Neural cell (in vitro differentiated cells): ENCODE results near the gene MDM1. TPM values are rescaled to one million over a fixed set of nuclear protein-coding genes. Genes with fewer than 3 reads are reported as not detected.

Source experiments
- H2AFZ ChIP-seq: fragments of 200-600, 300-800 bp; sonication (generic), shearing (Covaris generic); 2 replicates; pipeline ENCODE4 v1.6.0; 2014; ENCODE audit warnings: low read depth, mild to moderate bottlenecking, antibody characterized with exemption, low read length, moderate library complexity
- H3F3A ChIP-seq: fragments of 200-600 bp; shearing (Covaris generic); 2 replicates; pipeline ENCODE4 v1.6.1; 2016; ENCODE audit warnings: mild to moderate bottlenecking, moderate library complexity, mixed read lengths, antibody characterized with exemption, low read length; ENCODE audit not compliant: insufficient read depth, poor library complexity, severe bottlenecking
- H3K27ac ChIP-seq: fragments of 200-600, 300-800 bp; sonication (generic), shearing (Covaris generic); 2 replicates; pipeline ENCODE4 v1.5.1; 2014; ENCODE audit warnings: mild to moderate bottlenecking, low read length, moderate library complexity
- H3K27me3 ChIP-seq: fragments of 300-800, 200-600 bp; sonication (generic), shearing (Covaris generic); 2 replicates; pipeline ENCODE4 v1.6.0; 2014; ENCODE audit warnings: mild to moderate bottlenecking, low read depth, low read length, moderate library complexity; ENCODE audit not compliant: insufficient read depth
- H3K36me3 ChIP-seq: fragments of 300-800, 200-600 bp; sonication (generic), shearing (Covaris generic); 2 replicates; pipeline ENCODE4 v1.5.1; 2014; ENCODE audit warnings: mild to moderate bottlenecking, antibody characterized with exemption, low read length, moderate library complexity; ENCODE audit not compliant: insufficient read depth
- H3K4me2 ChIP-seq: fragments of 300-800, 200-600 bp; sonication (generic), shearing (Covaris generic); 2 replicates; pipeline ENCODE4 v1.6.0; 2014; ENCODE audit warnings: mild to moderate bottlenecking, low read length
- H3K4me3 ChIP-seq: fragments of 300-800, 200-600 bp; sonication (generic), shearing (Covaris generic); 2 replicates; pipeline ENCODE4 v1.5.1; 2014; ENCODE audit warnings: mild to moderate bottlenecking, low read length, moderate library complexity
- H3K79me2 ChIP-seq: fragments of 200-600 bp; shearing (Covaris generic); replicated peaks from 2 replicates; pipeline ENCODE4 v1.6.0; 2014; ENCODE audit warnings: mild to moderate bottlenecking, low read length, moderate library complexity; ENCODE audit not compliant: insufficient read depth
- H3K9ac ChIP-seq: fragments of 300-800, 200-600 bp; sonication (generic), shearing (Covaris generic); 2 replicates; pipeline ENCODE4 v1.6.1; 2016; ENCODE audit warnings: mild to moderate bottlenecking, low read length, mixed read lengths
- H3K9me2 ChIP-seq: fragments of 200-600 bp; shearing (Covaris generic); 2 replicates; pipeline ENCODE4 v1.6.1; 2016; ENCODE audit warnings: mild to moderate bottlenecking, low read length, mixed read lengths; ENCODE audit not compliant: insufficient read depth
- H3K9me3 ChIP-seq: fragments of 200-600, 300-800 bp; sonication (generic), shearing (Covaris generic); 2 replicates; pipeline ENCODE4 v1.6.1; 2016; ENCODE audit warnings: mild to moderate bottlenecking, mixed run types, low read length, moderate library complexity, mixed read lengths
- H4K20me1 ChIP-seq: fragments of 200-600 bp; shearing (Covaris generic); 2 replicates; pipeline ENCODE4 v1.6.1; 2016; ENCODE audit warnings: mild to moderate bottlenecking, mixed run types; ENCODE audit not compliant: insufficient read depth
- CTCF ChIP-seq: fragments of 450-650 bp; IDR thresholded peaks from 2 replicates; pipeline ENCODE4 v1.5.1; 2014; ENCODE audit warnings: antibody characterized with exemption, mild to moderate bottlenecking, moderate library complexity; ENCODE audit not compliant: poor library complexity, severe bottlenecking
- EP300 ChIP-seq: fragments of 450-650 bp; conservative IDR thresholded peaks from 2 replicates; pipeline ENCODE4 v1.6.1; 2014; ENCODE audit warnings: antibody characterized with exemption, mild to moderate bottlenecking, moderate library complexity; ENCODE audit not compliant: poor library complexity, severe bottlenecking
- EZH2 ChIP-seq: fragments of 200-600, 300-800 bp; shearing (Covaris generic), sonication (generic); IDR thresholded peaks from 2 replicates; pipeline ENCODE4 v1.6.1; 2014; ENCODE audit warnings: antibody characterized with exemption, low read length, borderline replicate concordance, mild to moderate bottlenecking; ENCODE audit not compliant: insufficient read depth, poor library complexity, severe bottlenecking
- MXI1 ChIP-seq: fragments of 450-650 bp; conservative IDR thresholded peaks from 2 replicates; pipeline ENCODE4 v1.6.1; 2014; ENCODE audit warnings: antibody characterized with exemption, mild to moderate bottlenecking; ENCODE audit not compliant: poor library complexity, severe bottlenecking
- POLR2AphosphoS5 ChIP-seq: IDR thresholded peaks from 2 replicates; pipeline ENCODE4 v1.6.1; 2012
- RAD21 ChIP-seq: fragments of 450-650 bp; conservative IDR thresholded peaks from 2 replicates; pipeline ENCODE4 v1.6.1; 2014; ENCODE audit warnings: antibody characterized with exemption, mild to moderate bottlenecking, moderate library complexity
- REST ChIP-seq: IDR thresholded peaks from 2 replicates; pipeline ENCODE4 v1.6.1; 2012; ENCODE audit warnings: borderline replicate concordance
- SMC3 ChIP-seq: fragments of 450-650 bp; conservative IDR thresholded peaks from 2 replicates; pipeline ENCODE4 v1.6.1; 2014; ENCODE audit warnings: antibody characterized with exemption, mild to moderate bottlenecking, moderate library complexity; ENCODE audit not compliant: poor library complexity
- TAF1 ChIP-seq: IDR thresholded peaks from 2 replicates; pipeline ENCODE4 v1.6.1; 2012; ENCODE audit warnings: low read depth
- polyA plus RNA-seq: library from polyadenylated mRNA; depleted of rRNA; stranded (reverse); fragments of >200 nt; gene quantifications from 2 replicates; pipeline ENCODE4 v1.2.3, GENCODE V29; 2014

The MDM1 gene
- polyA plus RNA-seq, 1 donor from 2014 or later, result 35.5 TPM

- H3K9me3 ChIP-seq, result no peaks in the 10 kb centered on the region
- H3K9me2 ChIP-seq, result no peaks in the 10 kb centered on the region
- no peaks in the 10 kb centered on the region for H4K20me1 ChIP-seq
- H3K9ac ChIP-seq, result no peak overlapping the region
- H3F3A ChIP-seq, result no peaks in the 10 kb centered on the region
- no peaks in the 10 kb centered on the region for H3K79me2 ChIP-seq
- no peak for TF ChIP-seq CTCF
- no peak for TF ChIP-seq EZH2
- no peak for TF ChIP-seq POLR2AphosphoS5
- TF ChIP-seq SMC3, result no peak
- no peak for TF ChIP-seq RAD21
- no peak for TF ChIP-seq EP300
- no peak for TF ChIP-seq REST
- TF ChIP-seq MXI1, result no peak
- TF ChIP-seq TAF1, result no peak
- H3K36me3 ChIP-seq, result no peaks in the 10 kb centered on the region
- no peaks in the 10 kb centered on the region for H3K27me3 ChIP-seq
- H3K4me3 ChIP-seq, result no peak overlapping the region
- no peak overlapping the region for H3K27ac ChIP-seq
- H3K4me2 ChIP-seq, result no peak overlapping the region
- no peak overlapping the region for H2AFZ ChIP-seq
Observed at GRCh38 chr12:68276402-68276930, 55.7 kb downstream of the MDM1 start.

GRCh38 chr12:68272732-68273131 lies 59.4 kb downstream of the MDM1 start:
- Histone ChIP-seq H3K36me3 (no peaks in the 10 kb centered on the region), H2AFZ (no peak overlapping the region), H3K27ac (no peak overlapping the region), H3F3A (no peaks in the 10 kb centered on the region), H4K20me1 (no peaks in the 10 kb centered on the region), H3K9me2 (no peaks in the 10 kb centered on the region), H3K79me2 (no peaks in the 10 kb centered on the region), H3K9ac (no peak overlapping the region), H3K27me3 (no peaks in the 10 kb centered on the region), H3K9me3 (no peaks in the 10 kb centered on the region), H3K4me3 (no peak overlapping the region), H3K4me2 (no peak overlapping the region)
- TF ChIP-seq TAF1, result no peak
- TF ChIP-seq CTCF, result no peak
- no peak for TF ChIP-seq MXI1
- no peak for TF ChIP-seq EP300
- TF ChIP-seq SMC3, result no peak
- TF ChIP-seq EZH2, result no peak
- TF ChIP-seq REST, result no peak
- no peak for TF ChIP-seq RAD21
- TF ChIP-seq POLR2AphosphoS5, result no peak
